Karpas-422 (cell line): ENCODE measurements around the gene CBY2. TPM values are rescaled to one million over a fixed set of nuclear protein-coding genes. Genes with fewer than 3 reads are reported as not detected.
"Not testable (repeated sequence)": the region's sequence is repeated elsewhere in the genome, so short reads cannot be mapped to it uniquely, and the experiment has no call there.

Experiments
- DNase-seq: peaks from one replicate; pipeline ENCODE4 v3.0.0-alpha.2; 2015
- H2AFZ ChIP-seq: fragments of 200-600 bp; sonication (generic); 2 replicates; pipeline ENCODE4 v1.6.1; 2014; ENCODE audit warnings: antibody characterized with exemption, low read length, mixed read lengths
- H3K27ac ChIP-seq: fragments of 200-600 bp; sonication (generic); 2 replicates; pipeline ENCODE4 v1.5.1; 2014; ENCODE audit warnings: mild to moderate bottlenecking, low read length, moderate library complexity
- H3K27me3 ChIP-seq: fragments of 200-600 bp; sonication (generic); 2 replicates; pipeline ENCODE4 v1.6.1; 2014; ENCODE audit warnings: low read length, mixed read lengths
- H3K36me3 ChIP-seq: fragments of 200-600 bp; sonication (generic); 2 replicates; pipeline ENCODE4 v1.6.1; 2014; ENCODE audit warnings: low read length, mixed read lengths; ENCODE audit not compliant: insufficient read depth
- H3K4me1 ChIP-seq: fragments of 200-600 bp; sonication (generic); 2 replicates; pipeline ENCODE4 v1.6.1; 2014; ENCODE audit warnings: mild to moderate bottlenecking, low read length, mixed read lengths
- H3K4me2 ChIP-seq: fragments of 200-600 bp; sonication (generic); 2 replicates; pipeline ENCODE4 v1.6.1; 2014; ENCODE audit warnings: low read length, low read depth, mild to moderate bottlenecking; ENCODE audit not compliant: poor library complexity, severe bottlenecking
- H3K4me3 ChIP-seq: fragments of 200-600 bp; sonication (generic); 2 replicates; pipeline ENCODE4 v1.5.1; 2014; ENCODE audit warnings: mild to moderate bottlenecking, antibody characterized with exemption, low read length, mixed read lengths
- H3K79me2 ChIP-seq: fragments of 200-600 bp; sonication (generic); 2 replicates; pipeline ENCODE4 v1.6.1; 2014; ENCODE audit warnings: mild to moderate bottlenecking, low read length, mixed read lengths
- H3K9ac ChIP-seq: fragments of 200-600 bp; sonication (generic); 2 replicates; pipeline ENCODE4 v1.6.0; 2014; ENCODE audit warnings: low read length
- H3K9me2 ChIP-seq: fragments of 200-600 bp; sonication (generic), shearing (Covaris generic); replicated peaks from 2 replicates; pipeline ENCODE4 v1.6.0; 2014; ENCODE audit warnings: mild to moderate bottlenecking, low read length, moderate library complexity; ENCODE audit not compliant: insufficient read depth
- H3K9me3 ChIP-seq: fragments of 300-700, 200-600 bp; sonication (generic); 2 replicates; pipeline ENCODE4 v1.6.1; 2014; ENCODE audit warnings: low read length, mixed read lengths
- H4K20me1 ChIP-seq: fragments of 200-600 bp; sonication (generic); 2 replicates; pipeline ENCODE4 v1.6.1; 2014; ENCODE audit warnings: mild to moderate bottlenecking, antibody characterized with exemption, low read length, low read depth; ENCODE audit not compliant: insufficient read depth
- small RNA-seq: library from RNA; depleted of rRNA; stranded (forward); fragments of <200 nt; gene quantifications from one replicate; pipeline ENCODE3, GENCODE V24; 2014
- total RNA-seq: library from RNA; depleted of rRNA; stranded (reverse); fragments of >200 nt; shearing (Covaris generic); gene quantifications from 2 replicates; pipeline ENCODE4 v1.2.3, GENCODE V29; 2014; ENCODE audit warnings: low replicate concordance; rRNA removed

The CBY2 gene
- total RNA-seq, 1 experiment from 2014 or later = not detected

DNA sequence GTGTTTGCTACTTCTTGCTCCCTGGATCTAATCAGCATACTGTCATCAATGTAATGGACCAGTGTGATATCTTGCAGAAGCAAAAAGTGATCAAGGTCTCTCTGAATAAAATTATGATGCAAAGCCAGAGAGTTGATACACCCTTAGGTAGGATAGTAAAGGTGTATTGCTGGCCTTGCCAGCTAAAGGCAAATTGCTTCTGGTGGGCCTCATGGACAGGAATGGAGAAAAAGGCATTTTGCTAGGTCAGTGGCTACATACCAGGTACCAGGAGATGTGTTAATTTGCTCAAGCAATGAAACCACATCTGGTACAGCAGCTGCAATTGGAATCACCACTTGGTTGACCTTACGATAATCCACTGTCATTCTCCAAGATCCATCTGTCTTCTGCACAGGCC lies 54.4 kb downstream of the CBY2 start:
- not testable (repeated sequence) for H3K4me1 ChIP-seq, H3K4me2 ChIP-seq, H4K20me1 ChIP-seq, H2AFZ ChIP-seq, H3K27me3 ChIP-seq, H3K9me3 ChIP-seq, H3K9ac ChIP-seq, DNase-seq, H3K79me2 ChIP-seq, H3K27ac ChIP-seq, H3K4me3 ChIP-seq, H3K36me3 ChIP-seq, H3K9me2 ChIP-seq

DNA sequence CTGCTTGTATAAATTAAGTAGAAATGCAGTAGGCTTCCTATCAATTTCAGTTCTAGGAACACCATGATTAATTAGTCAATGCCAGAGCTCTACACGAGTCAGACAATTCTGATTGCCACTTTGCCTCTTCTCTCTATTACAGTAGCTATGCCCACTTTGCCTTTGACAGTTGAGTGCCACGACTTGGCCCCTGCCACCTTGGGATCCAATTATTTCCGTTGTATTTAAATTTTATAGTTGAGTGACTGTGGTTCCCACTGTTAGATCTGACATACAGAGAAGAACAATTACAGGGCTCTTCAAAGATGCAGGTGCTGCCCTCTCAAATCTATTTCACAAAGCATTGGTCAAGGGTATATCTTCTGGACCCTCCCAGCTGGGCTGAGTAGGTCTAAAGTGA lies 55.5 kb downstream of the CBY2 start:
- not testable (repeated sequence) for DNase-seq

DNA sequence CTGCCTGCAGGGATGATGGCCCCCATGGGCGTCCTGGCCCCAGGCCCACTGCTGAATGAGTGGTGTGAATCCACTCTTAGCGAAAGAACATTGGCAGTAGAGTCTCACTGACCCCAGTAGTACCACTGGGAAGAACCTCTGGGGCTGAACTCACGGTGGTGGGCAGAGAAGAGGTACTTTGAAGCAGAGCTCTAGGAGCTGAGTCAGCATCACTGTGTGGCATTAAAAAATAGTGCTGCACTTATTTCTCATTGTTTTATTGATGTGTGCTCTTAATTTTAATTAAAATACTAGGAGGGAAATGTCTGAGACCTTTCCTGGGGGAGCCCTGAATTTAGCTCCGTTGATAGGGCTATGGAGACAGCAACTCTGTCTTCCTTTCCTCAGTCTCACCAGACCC lies 61.3 kb downstream of the CBY2 start:
- H3K4me2 ChIP-seq = no peak overlapping the region
- no peak overlapping the region for H2AFZ ChIP-seq
- no peaks in the 10 kb centered on the region for H3K9me3 ChIP-seq
- H3K36me3 ChIP-seq = no peaks in the 10 kb centered on the region
- H3K9ac ChIP-seq = no peak overlapping the region
- no peak for DNase-seq
- H4K20me1 ChIP-seq = no peaks in the 10 kb centered on the region
- H3K79me2 ChIP-seq = no peaks in the 10 kb centered on the region
- H3K9me2 ChIP-seq = no peaks in the 10 kb centered on the region
- no peaks in the 10 kb centered on the region for H3K27me3 ChIP-seq
- no peak overlapping the region for H3K4me3 ChIP-seq
- H3K27ac ChIP-seq = no peak overlapping the region
- H3K4me1 ChIP-seq = peaks cover 2% of the 10 kb centered on the region

More for the DNA sequence above, 55.5 kb downstream of the CBY2 start:
- H3K9me2 ChIP-seq, H4K20me1 ChIP-seq, H3K79me2 ChIP-seq, H3K9me3 ChIP-seq, H2AFZ ChIP-seq, H3K4me3 ChIP-seq, H3K4me1 ChIP-seq, H3K4me2 ChIP-seq, H3K36me3 ChIP-seq, H3K9ac ChIP-seq, H3K27ac ChIP-seq, H3K27me3 ChIP-seq: not testable (repeated sequence)

Small RNA genes within 50 kb of the gene (small RNA-seq; reads per million reads assigned to genes)
- not detected for gene RF00017

Other genes with a start within 250 kb of the CBY2 start
- 23.3 and 27.3 TPM in 2 replicates for gene COG3, start 237.4 kb upstream of the CBY2 start, total RNA-seq
- not detected in 2 replicates for gene ERICH6B, start 86.6 kb upstream of the CBY2 start, total RNA-seq
- not detected in 2 replicates for gene SIAH3, start 149.4 kb downstream of the CBY2 start, total RNA-seq